ENCODE results near the gene GLG1.
"Not testable (repeated sequence)": the region's sequence is repeated elsewhere in the genome, so short reads cannot be mapped to it uniquely, and the experiment has no call there.

Gene GLG1

DNA sequence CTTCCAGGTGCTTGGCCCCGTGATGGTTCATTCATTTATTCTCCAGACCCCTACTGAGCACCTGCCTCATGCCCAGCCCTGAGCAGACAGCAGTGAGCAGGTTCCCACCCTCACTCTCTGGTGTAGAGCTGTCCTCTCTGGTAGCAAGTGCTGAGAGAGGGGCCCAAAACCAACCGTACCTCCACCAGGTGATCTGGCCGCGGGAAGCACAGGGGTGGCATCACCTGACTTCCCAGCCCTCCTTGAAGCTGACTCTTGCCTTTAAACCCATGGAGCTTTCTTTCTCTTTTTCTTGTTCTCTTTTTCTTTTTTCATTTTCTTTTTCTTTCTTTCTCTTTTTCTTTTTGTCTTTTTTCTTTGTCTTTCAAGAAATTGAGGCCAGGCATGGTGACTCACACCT lies 206.7 kb downstream of the GLG1 start:
- H3K9me3 ChIP-seq (ENCODE audit: control insufficient read depth, low read length); H3K4me1 ChIP-seq (ENCODE audit: control insufficient read depth, insufficient read depth, low read length): not testable (repeated sequence)
- WGBS, 2 experiments = 91 to 93% methylated on average over 3 of the region's 4 CpGs

GRCh38 chr16:74398212-74398895 lies 208.6 kb downstream of the GLG1 start:
- WGBS, 2 experiments = 78 to 79% methylated on average over 8 to 10 of the region's 15 CpGs
- not testable (repeated sequence) for H3K27ac ChIP-seq (ENCODE audit: insufficient read depth, low read depth, low read length, poor library complexity, severe bottlenecking); H3K9me3 ChIP-seq (ENCODE audit: control insufficient read depth, low read length); H3K4me3 ChIP-seq (ENCODE audit: insufficient read depth, low read depth, low read length); H3K36me3 ChIP-seq (ENCODE audit: control insufficient read depth, insufficient read depth, low read length); H3K4me1 ChIP-seq (ENCODE audit: control insufficient read depth, insufficient read depth, low read length); H3K27me3 ChIP-seq (ENCODE audit: control insufficient read depth, insufficient read depth, low read length, poor library complexity, severe bottlenecking)

More for the DNA sequence above, 206.7 kb downstream of the GLG1 start:
- not testable (repeated sequence) for H3K27me3 ChIP-seq (ENCODE audit: control insufficient read depth, insufficient read depth, low read length, poor library complexity, severe bottlenecking); H3K4me3 ChIP-seq (ENCODE audit: insufficient read depth, low read depth, low read length); H3K27ac ChIP-seq (ENCODE audit: insufficient read depth, low read depth, low read length, poor library complexity, severe bottlenecking); H3K36me3 ChIP-seq (ENCODE audit: control insufficient read depth, insufficient read depth, low read length)
